Heart right ventricle (tissue), 16 donors: ENCODE data around the gene ITFG1. TPM values are rescaled to one million over a fixed set of nuclear protein-coding genes. Genes with fewer than 3 reads are reported as not detected.

Experiments
- ATAC-seq, 8 donors: fragments of 200-7000 bp; cut with Tn5 transposase; one replicate each; pipeline ENCODE4 v1.9.1; 2020; ENCODE audit warnings: mild to moderate bottlenecking in 8 of 8, moderate library complexity in 8 of 8, moderate number of reproducible peaks in 1 of 8
- DNase-seq, 2 donors: peaks; one replicate each; pipeline ENCODE4 v3.0.0-alpha.2; 2020
- H3K27ac ChIP-seq, 10 donors: fragments of 200-600 bp; sonication (generic) in 2 of 10; one replicate each; pipeline versions ENCODE4 v1.5.0 to v1.8.0; 2020 to 2022; ENCODE audit warnings: mild to moderate bottlenecking in 3 of 10
- H3K27me3 ChIP-seq, 7 donors: fragments of 200-600 bp; one replicate each; pipeline ENCODE4 v1.8.0; 2021 to 2022; ENCODE audit warnings: mild to moderate bottlenecking in 2 of 7
- H3K36me3 ChIP-seq, 9 donors: fragments of 200-600 bp; sonication (generic) in 1 of 9; one replicate each; pipeline versions ENCODE4 v1.5.0 to v1.8.0; 2020 to 2022; ENCODE audit warnings: mild to moderate bottlenecking in 2 of 9
- H3K4me1 ChIP-seq, 9 donors: fragments of 200-600 bp; sonication (generic) in 1 of 9; one replicate each; pipeline versions ENCODE4 v1.5.0 to v1.8.0; 2020 to 2022; ENCODE audit warnings: mild to moderate bottlenecking in 4 of 9
- H3K4me3 ChIP-seq, 10 donors: fragments of 200-600 bp; sonication (generic) in 2 of 10; one replicate each; pipeline versions ENCODE4 v1.5.0 to v1.8.0; 2020 to 2022; ENCODE audit warnings: mild to moderate bottlenecking in 7 of 10, moderate library complexity in 2 of 10
- H3K9me3 ChIP-seq, 11 donors: fragments of 200-600 bp in 10 of 11; sonication (generic) in 2 of 11; one replicate each; pipeline versions ENCODE4 v1.5.0 to v1.8.0; 2013 to 2022; ENCODE audit warnings: mild to moderate bottlenecking in 2 of 11, control low read depth in 1 of 11, moderate library complexity in 1 of 11
- WGBS, 2 donors: extraction: QIAGEN DNeasy Blood & Tissue Kit; methylation state at CpG; one replicate each; pipeline ENCODE4 v1.1.7; 2013; ENCODE audit warnings: inconsistent platforms in 1 of 2; 5-methylcytosine and 5-hydroxymethylcytosine counted together
- intact Hi-C, 10 donors: fragments of 100-400 bp; cut with DNase I; formaldehyde crosslinking; loops; one replicate each; pipeline versions ENCODE4 v1.11.1 to v1.14.2; 2022
- polyA plus RNA-seq, 2 donors: library from polyadenylated mRNA; stranded (reverse); fragments of 200-250 nt; gene quantifications; one replicate each; pipeline ENCODE4 v1.2.3, GENCODE V29; 2013
- total RNA-seq, 10 donors: library from RNA; stranded (reverse); fragmentation: NEBNext Ultra II Directional in 3 of 10; extraction: Animal tissue kit (Norgen Biotek cat#: 25700) in 3 of 10; gene quantifications; one replicate each; pipeline versions ENCODE4 v1.2.1 to v1.2.4, GENCODE V29; 2021 to 2023
- TF ChIP-seq, protein P1 (sequence below), 9 donors: fragments of 200-600 bp; sonication (generic) in 2 of 9; IDR thresholded peaks; one replicate each; pipeline versions ENCODE4 v1.5.0 to v1.8.0; 2021 to 2022; ENCODE audit warnings: antibody characterized with exemption in 9 of 9, mild to moderate bottlenecking in 5 of 9, moderate library complexity in 1 of 9
- donor health status: Arrhythmogenic right ventricular cardiomyopathy.
- donor health status: ischemic (EF 13 %, LVEDD 7.1; RV severe dilation, severe dysfunction).
- donor health status: healthy with polysubstance abuse.
- donor health status: DM: no; HTN: yes; CAD: no.
- donor health status: DM: no; HTN: no; CAD: no.
- donor health status: ischemic (EF 25% LVEDD 6.9; RV normal size, moderate dysfunction).
- donor health status: ischemic (EF 25% LVEDD 5.7; RV mildly dilated, moderate dysfunction).
- donor health status: healthy.
- donor health status: DM: yes; HTN: yes; CAD: no.
- donor health status: Ischemic cardiomyopathy.
- donor health status: ischemic (EF 35%, LVEDD 5.7; RV mildly dilated, moderate dysfunction).
- donor health status: nonischemic (EF 11% LVEDD 7.7; RV severe dilation, severe dysfunction).
- donor health status: DM: yes; HTN: yes; CAD: no.
- donor health status: PGD.
- donor health status: ischemic (EF 29% LVEDD 5.4; RV normal size, mild dysfunction).
- donor health status: nonischemic (EF 23%, LVEDD 6.1; RV moderate dilation, normal function).

Gene ITFG1
- total and polyA plus RNA-seq, 12 donors = 10.1 to 94.5 (median 72.3) TPM

DNA sequence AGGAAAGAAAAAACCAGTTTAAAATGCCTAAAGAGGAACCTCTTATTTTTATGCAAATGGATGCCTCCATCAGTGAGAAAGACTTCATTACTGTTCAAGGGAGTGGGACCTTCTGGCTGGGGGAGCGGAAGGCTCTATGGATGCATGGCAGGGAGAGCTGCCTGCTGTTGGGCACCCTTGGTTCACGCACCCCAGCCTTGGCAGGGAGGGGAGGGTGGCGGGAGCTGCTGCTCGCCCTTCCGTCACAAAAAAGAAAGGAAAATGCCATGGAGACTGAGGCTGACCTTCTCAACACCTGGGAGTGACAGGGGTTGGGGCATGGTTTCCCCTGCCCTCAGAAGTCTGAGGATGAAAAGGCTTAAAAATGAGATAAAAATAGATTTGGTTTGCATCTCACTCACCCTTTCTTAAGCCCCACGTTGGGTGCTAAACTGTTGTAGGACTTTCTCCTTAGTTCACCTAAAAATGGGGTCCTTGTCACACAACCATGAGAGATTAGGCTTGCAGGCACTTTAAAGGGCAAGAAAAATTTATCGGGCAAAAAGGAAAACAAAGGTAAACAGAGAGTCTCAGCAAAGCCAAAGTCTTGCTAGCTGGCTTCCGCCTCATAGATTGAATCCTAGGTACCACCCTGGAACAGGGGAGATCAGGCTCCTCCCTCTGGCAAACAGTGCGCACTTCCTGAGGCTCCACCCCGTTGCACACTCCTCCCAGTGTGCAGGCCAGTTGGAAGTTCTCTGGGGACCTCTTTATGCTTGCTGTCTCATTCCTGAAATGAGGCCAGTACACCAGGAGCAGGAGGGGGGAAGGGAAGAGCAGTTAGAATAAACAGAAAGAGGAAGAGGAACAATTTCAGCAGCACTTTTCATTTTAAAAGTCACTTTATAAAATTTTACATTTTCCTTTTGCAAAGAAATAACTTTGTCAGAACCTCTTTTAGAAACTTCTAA, 31.8 kb upstream of the ITFG1 start:
- intact Hi-C loops = loop anchor here in 2 of 10 donors (1.0 to 2.0 kb wide), 2 partner anchors 30 to 32 kb away; partner anchors contain the start of genes ITFG1 (in 1 of the 2) and PHKB (in 1 of the 2)
- ATAC-seq = peak; percentile 98 to 100 (median 100)
- Histone ChIP-seq H3K36me3 (peaks cover 0 to 33% (median 4%) of the 10 kb centered on the region in 9 donors), H3K4me3 (peak overlapping the region in 6 of 10 donors; percentile 20 to 30 (median 26)), H3K27me3 (no peaks in the 10 kb centered on the region), H3K9me3 (peaks cover 0 to 49% (median 20%) of the 10 kb centered on the region in 11 donors), H3K4me1 (peaks cover 6 to 44% (median 33%) of the 10 kb centered on the region in 9 donors), H3K27ac (peak overlapping the region; percentile 56 to 90 (median 81))
- TF ChIP-seq, protein P1, sequence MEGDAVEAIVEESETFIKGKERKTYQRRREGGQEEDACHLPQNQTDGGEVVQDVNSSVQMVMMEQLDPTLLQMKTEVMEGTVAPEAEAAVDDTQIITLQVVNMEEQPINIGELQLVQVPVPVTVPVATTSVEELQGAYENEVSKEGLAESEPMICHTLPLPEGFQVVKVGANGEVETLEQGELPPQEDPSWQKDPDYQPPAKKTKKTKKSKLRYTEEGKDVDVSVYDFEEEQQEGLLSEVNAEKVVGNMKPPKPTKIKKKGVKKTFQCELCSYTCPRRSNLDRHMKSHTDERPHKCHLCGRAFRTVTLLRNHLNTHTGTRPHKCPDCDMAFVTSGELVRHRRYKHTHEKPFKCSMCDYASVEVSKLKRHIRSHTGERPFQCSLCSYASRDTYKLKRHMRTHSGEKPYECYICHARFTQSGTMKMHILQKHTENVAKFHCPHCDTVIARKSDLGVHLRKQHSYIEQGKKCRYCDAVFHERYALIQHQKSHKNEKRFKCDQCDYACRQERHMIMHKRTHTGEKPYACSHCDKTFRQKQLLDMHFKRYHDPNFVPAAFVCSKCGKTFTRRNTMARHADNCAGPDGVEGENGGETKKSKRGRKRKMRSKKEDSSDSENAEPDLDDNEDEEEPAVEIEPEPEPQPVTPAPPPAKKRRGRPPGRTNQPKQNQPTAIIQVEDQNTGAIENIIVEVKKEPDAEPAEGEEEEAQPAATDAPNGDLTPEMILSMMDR (IDR thresholded peaks at IDR 0.05) = peak in 1 of 9 donors; percentile 32
- DNase-seq = peak; percentile 79 to 93
- WGBS, 2 donors = 65 to 74% methylated on average over 10 of the region's 10 CpGs

DNA sequence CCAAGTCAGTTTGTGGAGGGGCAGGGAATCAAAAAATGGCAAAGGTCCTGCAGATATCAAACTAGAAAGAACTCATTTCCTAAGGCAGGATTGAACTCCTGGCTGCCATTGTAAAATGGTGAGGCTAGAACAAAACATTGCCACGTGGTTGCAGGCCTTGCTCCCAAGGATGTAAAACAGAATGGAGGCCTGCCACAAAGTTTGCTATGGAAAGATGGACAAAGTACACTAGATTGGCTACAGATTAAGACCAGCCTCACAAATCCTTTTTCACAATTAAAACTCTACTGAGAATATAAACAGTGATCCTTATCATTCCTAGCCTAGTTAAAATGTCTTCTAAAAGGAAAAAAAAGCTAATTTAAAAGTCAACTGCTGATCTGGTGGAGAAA, 31.2 kb upstream of the ITFG1 start:
- no peak for DNase-seq
- Histone ChIP-seq H3K4me1 (peaks cover 6 to 44% (median 33%) of the 10 kb centered on the region in 9 donors), H3K36me3 (peaks cover 0 to 32% (median 0%) of the 10 kb centered on the region in 9 donors), H3K4me3 (no peak overlapping the region), H3K27ac (peak overlapping the region in 9 of 10 donors; percentile 44 to 90 (median 81)), H3K27me3 (no peaks in the 10 kb centered on the region), H3K9me3 (peaks cover 0 to 50% (median 20%) of the 10 kb centered on the region in 11 donors)
- ATAC-seq = no peak
- intact Hi-C loops = loop anchor here in 1 of 10 donors (2.0 kb wide), 1 partner anchor 31 kb away; the partner anchor contains the start of genes ITFG1 and PHKB
- TF ChIP-seq, protein P1 (IDR thresholded peaks at IDR 0.05) = no peak
- whole genome bisulfite sequencing, 2 donors = 65 to 72% methylated on average over 1 of the region's 1 CpG

DNA sequence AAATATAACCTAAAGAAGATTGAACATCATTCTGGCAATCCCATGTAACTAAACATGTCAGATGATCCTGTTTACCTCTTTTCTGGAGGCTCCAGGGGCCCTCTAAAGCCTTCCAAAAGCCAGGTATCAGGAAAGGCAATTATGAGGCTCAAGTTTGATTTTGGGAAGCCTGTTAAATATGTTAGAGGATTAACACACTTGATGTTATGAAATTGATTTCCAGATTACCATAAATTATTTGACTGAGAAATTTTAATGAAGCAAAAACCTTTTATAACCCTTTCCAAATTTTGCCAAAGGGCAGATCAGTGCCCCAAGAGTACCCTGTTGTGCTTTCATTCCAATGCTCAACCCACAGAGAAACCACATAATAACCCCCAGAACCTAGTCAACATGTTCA, 29.6 kb upstream of the ITFG1 start:
- Histone ChIP-seq H3K9me3 (peaks cover 0 to 50% (median 20%) of the 10 kb centered on the region in 11 donors), H3K4me3 (no peak overlapping the region), H3K27me3 (no peaks in the 10 kb centered on the region), H3K27ac (no peak overlapping the region), H3K4me1 (peaks cover 6 to 42% (median 33%) of the 10 kb centered on the region in 9 donors), H3K36me3 (peaks cover 0 to 32% (median 0%) of the 10 kb centered on the region in 9 donors)
- TF ChIP-seq, protein P1 (IDR thresholded peaks at IDR 0.05) = no peak
- no peak for ATAC-seq
- no peak for DNase-seq
- intact Hi-C loops = no loop called here

DNA sequence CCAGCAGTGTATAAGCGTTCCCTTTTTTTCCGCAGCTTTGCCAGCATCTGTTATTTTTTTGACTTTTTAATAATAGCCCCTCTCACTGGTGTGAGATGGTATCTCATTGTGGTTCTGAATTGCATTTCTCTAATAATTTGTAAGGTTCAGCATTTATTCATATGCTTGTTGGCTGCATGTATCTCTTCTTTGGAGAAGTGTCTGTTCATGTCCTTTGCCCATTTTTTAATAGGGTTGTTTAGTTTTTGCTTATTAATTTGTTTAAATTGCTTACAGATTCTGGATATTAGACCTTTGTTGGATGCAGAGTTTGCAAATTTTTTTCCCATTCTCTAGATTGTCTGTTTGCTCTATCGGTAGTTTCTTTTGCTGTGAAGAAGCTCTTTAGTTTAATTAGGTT, 27.2 kb upstream of the ITFG1 start:
- no peak for ATAC-seq
- Histone ChIP-seq H3K27me3 (no peaks in the 10 kb centered on the region), H3K4me3 (no peak overlapping the region), H3K36me3 (peaks cover 0 to 32% (median 0%) of the 10 kb centered on the region in 9 donors), H3K4me1 (peaks cover 6 to 31% (median 20%) of the 10 kb centered on the region in 9 donors), H3K27ac (no peak overlapping the region), H3K9me3 (peaks cover 0 to 50% (median 20%) of the 10 kb centered on the region in 11 donors)
- 81 to 97% methylated on average over 3 of the region's 3 CpGs for WGBS, 2 donors
- TF ChIP-seq, protein P1 (IDR thresholded peaks at IDR 0.05) = no peak
- intact Hi-C loops = no loop called here
- no peak for DNase-seq
